GM18511 (cell line): ENCODE results near the gene WDFY2.

ENCODE experiments used
- ATAC-seq: cut with Tn5 transposase; IDR thresholded peaks from one replicate; pipeline ENCODE4 v1.9.1; 2021; ENCODE audit warnings: mild to moderate bottlenecking, moderate library complexity; ENCODE audit not compliant: unreplicated experiment

The WDFY2 gene

DNA sequence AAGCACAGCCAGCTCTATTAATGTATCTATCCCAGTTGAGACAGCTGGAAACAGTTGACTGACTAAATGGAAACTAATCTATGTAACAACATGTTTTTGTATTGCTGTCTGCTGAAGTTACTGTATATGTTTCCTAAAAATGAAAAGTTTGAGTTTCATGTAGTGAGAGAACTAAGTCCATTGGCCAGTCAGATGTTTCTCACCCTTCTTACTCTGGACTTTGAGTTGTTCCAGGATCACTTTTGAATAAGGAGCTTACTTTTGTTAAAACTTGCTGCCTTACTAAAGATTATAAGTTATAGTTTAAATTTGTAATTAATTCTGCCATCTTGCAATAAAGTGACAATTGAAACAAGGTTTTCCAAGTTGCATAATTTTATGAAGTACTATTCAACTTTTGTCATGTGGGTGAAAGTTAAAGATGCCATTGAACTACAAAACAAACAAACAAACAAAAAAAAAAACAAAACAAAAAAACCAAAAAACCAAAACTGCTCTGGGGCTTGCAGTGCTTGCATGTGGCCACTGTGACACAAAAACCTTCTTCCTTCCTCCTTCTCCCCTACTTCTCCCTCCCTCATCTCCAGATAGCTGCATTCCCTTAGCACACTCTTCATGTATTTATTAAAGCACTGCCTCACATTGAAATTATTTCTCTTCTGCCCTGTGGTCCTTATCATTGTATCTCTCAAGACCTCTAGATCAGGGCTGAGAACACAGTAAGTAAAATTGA is 15.3 kb downstream of the WDFY2 start:
- no peak for ATAC-seq

DNA sequence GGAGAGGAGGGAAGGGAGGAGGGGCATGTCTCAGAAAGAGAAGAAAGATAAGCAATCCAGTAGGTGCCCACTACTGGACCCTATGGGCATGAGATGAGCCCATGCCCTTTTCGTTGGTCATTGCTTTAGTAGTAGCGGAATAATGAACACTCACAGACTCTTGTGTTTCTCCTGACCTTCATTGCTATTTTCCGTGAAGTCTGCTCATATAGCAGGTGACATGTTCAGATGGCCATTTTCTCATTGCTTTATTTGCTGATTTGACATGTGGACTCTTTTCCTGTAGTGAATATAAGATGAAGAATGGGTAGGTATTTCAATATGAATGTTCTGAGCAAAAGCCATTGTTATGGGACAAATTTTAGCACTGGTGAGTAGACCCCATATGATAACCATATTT is 16.4 kb downstream of the WDFY2 start:
- ATAC-seq = no peak

DNA sequence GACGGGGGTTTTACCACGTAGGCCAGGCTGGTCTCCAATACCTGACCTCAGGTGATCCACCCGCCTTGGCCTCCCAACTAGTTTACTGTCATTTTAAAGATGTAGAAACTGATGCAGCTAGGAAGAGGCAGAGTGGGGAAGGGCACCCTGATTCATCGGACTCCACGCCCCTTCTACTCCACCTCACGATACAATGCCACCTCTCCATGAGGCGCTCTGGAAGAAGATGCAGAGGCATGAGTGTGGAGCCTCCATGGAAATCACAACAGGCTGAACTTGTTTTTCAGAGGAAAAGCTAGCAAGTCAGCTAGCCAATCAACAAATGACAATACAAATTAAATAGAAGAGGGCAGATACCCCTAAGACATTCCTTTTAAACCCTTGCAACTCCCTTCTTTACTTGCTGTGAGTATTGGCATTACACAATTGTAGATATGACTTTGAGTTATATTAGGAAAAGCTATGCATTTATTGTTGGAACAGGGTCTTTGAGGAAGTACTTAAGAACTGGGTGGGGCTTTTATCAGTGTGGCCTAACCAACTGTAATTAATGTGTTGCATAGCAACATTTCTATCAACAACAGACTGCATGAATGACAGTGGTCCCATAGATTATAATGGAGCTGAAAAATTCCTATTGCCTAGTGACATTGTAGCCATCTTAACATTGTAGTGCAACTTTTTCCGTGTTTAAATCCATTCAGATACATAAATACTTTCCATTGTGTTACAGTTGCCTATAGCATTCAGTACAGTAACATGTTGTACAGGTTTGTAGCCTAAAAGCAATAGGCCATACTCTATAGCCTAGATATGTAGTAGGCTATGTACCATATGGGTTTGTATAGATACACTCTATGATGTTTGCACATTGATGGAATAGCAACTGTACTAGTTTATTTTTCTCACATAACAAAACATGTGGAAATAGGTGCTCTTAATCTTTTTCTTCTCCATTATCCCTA is 17.6 kb downstream of the WDFY2 start:
- ATAC-seq = no peak

GRCh38 chr13:51603716-51604115 is 19.5 kb downstream of the WDFY2 start:
- no peak for ATAC-seq

DNA sequence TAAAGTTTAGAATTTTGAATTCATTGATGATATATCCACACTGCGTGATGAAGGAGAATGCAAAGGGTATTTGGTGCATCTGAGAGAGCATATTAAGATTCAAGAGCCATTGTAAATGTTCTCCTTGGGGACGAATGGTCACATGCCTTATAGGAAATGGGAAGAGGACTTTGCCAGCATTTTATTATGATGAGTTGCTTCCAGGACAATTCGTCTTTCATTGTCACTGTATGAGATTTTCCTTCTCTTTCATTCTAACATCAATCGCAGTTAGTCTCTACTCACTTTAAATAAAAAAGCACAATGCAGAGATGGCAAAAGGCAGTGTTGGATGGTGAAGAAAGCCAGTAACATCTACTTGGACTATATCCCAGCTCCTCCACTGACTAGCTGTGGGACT is 21.4 kb downstream of the WDFY2 start:
- no peak for ATAC-seq

- no peak for ATAC-seq
These were observed 22.9 kb downstream of the WDFY2 start for GRCh38 chr13:51607165-51607564.

DNA sequence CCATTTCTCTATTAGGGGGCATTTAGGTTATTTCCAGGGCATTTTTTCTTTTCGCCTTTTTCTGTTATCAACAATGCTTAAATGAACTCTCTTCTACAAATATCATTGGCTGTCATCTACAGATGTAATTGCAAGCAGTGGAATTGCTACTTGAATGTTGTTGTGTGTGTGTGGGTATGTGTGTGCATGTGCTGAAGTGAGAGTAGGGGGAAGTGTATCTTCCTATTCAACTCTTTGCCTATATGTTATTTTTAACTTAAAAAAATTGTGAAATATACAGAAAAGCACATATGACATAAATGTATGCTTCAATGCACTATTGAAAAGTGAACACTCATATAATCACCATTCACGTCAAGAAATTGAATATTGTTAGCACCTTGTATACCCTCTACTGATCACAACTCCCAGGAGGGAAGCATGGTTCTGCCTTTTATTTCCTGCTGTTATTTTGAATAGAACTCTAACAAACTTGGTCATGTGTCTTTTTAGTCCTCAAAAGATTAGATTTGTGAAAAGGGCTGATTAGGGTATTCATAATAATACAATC is 24.7 kb downstream of the WDFY2 start:
- no peak for ATAC-seq

GRCh38 chr13:51612867-51613266 is 28.6 kb downstream of the WDFY2 start:
- peak; percentile 57 for ATAC-seq

DNA sequence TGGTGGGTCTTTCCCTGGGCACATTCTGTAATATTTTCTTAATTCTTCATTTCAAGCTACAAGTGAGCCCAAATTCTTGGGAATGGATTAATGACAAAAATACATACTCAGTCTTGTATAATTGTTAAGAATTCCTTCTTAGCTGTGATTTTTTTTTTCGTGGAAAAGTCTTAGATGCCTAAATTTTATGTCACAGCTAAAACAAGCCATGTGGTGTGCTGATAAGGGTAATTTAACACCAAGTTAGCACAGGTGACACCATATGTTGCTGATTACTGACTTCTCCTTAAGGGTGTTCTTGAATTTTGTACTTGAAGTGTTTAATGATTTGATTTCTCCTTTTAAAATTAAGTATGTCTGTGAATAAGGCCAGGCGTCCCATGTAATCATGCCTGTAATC is 29.3 kb downstream of the WDFY2 start:
- ATAC-seq = no peak

GRCh38 chr13:51614350-51614786 is 30.1 kb downstream of the WDFY2 start:
- ATAC-seq = peak; percentile 81

DNA sequence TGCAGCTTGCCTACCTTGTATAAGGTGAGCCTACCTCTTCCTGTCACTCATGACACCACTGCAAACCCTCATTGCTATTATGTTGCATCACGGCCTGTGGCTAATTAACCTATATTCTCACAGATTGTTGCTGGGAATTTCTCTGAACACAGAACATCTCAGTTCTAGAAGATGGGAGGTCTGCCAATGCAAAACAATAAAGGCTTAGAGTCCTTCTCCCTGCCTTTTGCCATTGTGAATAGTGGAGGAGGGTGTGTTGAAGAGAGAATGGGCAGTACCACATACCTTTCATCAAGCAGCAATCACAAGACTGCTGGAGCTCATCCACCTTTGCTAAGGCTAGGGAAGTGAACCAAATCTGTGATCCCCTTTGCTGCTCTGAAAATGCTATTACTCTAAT is 34.4 kb downstream of the WDFY2 start:
- no peak for ATAC-seq

GRCh38 chr13:51619614-51620013 is 35.4 kb downstream of the WDFY2 start:
- ATAC-seq = peak; percentile 51

GRCh38 chr13:51620165-51620983 is 36.1 kb downstream of the WDFY2 start:
- no peak for ATAC-seq

DNA sequence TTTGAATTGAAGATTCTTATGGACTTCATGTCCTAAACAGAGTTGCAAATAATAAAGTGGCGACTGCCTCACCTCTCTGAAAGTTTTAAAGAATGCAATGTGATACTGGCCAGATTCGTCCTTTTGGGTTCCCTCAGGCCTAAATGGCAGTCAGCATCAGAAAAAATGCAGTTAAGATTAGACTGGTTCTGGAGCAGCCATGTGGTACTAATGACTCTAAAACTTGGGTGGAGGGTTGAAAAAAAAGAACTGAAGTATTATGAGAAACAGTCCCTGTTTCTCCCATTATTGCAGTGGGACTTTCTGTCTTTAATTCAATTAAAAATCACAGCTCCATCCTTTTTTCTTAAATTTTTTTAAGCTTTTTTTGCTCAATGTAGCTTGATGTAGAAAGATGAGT is 37.3 kb downstream of the WDFY2 start:
- no peak for ATAC-seq

DNA sequence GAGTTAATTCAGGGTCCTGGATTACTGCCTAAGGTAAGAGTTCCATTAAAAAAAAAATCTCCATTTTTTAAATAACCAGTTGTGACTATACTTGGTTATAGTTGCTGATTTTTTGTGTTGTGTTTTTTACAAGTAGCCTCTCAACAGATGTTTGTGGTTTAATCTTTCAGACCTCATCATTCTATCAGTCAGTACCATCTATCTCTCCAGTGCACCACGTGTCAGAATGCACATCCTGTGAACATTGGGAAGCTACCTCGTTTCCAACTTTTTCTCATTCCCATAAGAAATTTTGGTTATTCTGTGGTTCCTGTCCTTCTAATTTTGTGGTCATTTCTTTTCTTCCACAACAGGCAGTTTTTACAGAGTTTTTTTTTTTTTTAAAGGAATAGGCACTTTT is 39.2 kb downstream of the WDFY2 start:
- no peak for ATAC-seq

GRCh38 chr13:51624207-51624606 is 39.9 kb downstream of the WDFY2 start:
- ATAC-seq = no peak

GRCh38 chr13:51624695-51625345 is 40.6 kb downstream of the WDFY2 start:
- no peak for ATAC-seq

DNA sequence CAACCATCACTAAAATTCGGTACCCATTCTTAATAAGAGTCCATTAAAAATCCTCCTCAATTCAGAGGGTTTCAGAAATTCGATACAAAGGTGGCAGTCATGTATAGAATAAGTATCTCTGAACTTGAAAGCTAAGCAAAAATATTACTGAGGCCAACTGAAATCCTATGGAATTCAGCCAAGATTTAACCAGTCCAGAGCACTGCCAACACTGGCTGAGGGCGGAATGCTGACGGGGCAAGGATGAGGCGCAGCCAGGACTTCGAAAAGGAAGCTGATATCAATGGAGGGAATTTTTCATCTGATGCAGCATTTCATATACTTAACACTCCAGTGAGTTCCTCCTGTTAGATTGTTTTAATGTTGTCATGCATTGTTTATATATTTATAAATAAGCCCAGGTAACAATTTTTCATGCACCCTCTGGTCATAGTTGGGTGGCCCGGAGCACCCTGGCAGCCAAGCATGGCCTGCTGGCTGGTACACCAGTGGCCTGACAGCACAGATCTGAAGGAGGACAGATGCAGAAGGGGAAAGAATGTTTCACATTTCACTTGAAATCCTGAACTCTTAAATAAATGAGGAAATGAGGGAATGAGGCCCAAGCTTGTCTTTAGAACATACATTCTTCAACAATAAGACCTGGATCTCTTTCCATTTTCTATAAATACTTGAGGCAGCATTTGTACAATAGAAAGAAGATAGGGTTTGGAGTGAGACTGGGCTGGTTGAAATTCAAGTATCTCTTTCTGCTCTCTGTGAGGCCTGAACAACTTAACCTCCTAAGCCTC is 41.5 kb downstream of the WDFY2 start:
- no peak for ATAC-seq

- ATAC-seq = no peak
These were observed 42.5 kb downstream of the WDFY2 start for GRCh38 chr13:51626749-51627148.
